NCI-H1930 (cell line): ENCODE data around the gene QTRT2.

Experiments
- DNase-seq, 2 experiments: peaks; one replicate each; lab custom pipeline; 2025; lab: John Stamatoyannopoulos, UW

QTRT2 gene

GRCh38 chr3:114078126-114078525 lies 21.6 kb downstream of the QTRT2 start:
- no peak for DNase-seq

GRCh38 chr3:114079761-114080160 lies 23.2 kb downstream of the QTRT2 start:
- DNase-seq: no peak

- DNase-seq: no peak
These were observed 23.7 kb downstream of the QTRT2 start for GRCh38 chr3:114080201-114080600.

- DNase-seq: no peak
These were observed 24.5 kb downstream of the QTRT2 start for GRCh38 chr3:114081037-114081436.

GRCh38 chr3:114083112-114083511 lies 26.6 kb downstream of the QTRT2 start:
- DNase-seq: no peak

DNA sequence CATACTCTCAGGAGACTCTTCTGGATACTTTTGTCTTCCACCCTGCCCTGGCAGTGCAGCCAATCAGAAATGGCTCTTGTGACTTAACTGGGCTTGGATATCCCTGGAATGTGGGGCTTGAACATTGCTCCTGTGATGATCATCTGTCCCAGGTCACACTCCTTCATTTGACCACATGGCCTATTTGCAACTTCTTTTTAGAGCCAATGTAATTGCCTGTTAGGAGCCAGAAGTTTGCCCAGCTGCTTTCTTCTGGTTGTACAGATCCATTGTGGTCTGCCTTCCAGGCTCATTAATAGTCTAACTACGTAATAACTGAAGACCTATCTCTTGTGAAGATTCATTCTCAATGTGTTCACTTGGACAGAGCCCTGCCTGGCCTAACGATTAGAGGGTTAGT lies 29.8 kb downstream of the QTRT2 start:
- no peak for DNase-seq

DNA sequence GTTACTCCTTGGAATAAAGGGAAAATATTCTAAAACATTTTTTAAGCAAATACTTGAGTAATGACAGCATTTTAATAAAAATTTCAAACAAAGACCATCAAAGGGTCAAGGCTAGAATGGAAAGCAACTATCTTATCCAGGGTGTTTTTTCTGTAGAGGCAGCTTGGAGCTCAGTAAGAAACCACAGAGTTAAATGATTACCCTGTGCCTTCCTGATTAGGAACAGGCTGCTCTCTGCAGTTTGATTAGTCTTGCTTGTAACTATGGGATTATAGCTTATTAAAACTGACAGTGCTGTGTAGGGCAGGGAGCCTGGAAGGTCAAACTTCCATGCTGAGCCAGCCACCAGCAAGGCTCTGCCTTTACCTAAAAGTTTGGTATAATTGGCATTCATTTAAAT lies 33.1 kb downstream of the QTRT2 start:
- DNase-seq: no peak

DNA sequence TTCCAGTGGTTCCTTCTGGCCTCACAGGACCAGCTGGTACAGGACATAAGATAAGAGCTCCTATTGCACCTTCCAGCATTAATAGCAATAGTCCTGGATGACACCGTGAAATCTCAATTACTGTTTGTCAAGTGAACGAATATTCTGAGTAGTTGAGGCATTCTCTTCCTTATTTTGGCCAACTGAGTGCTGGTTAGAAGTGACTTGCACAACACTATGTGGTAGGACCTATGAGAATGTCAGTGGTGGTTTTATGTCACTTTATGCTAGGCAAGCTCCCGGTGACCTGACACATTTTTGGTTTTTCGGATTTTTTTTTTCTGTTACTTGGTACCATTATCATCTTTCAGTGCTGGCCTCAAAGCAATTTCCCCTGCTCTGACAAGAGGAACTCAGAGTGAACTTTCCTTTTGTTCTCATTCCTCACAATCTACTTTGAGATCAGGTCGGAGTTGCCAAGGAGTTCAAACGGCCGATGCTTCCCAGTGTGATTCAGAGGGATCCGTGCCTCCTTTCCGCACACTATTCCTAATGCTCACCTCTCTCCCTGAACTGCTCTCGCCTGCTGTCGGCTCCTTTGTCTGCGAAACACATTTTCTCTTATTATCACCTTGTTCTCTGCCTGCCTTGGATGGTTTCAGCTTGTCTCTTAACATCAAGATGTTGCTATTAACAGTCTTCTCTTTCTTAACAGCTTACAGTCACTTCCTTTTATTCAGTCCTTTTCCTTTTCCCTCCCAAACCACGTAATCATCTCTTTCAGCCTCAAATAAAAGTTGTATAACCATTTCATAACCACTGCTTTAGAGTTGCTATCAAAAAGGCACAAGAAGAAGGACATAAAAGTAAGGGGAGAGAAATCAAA lies 35.8 kb downstream of the QTRT2 start:
- DNase-seq: no peak

DNA sequence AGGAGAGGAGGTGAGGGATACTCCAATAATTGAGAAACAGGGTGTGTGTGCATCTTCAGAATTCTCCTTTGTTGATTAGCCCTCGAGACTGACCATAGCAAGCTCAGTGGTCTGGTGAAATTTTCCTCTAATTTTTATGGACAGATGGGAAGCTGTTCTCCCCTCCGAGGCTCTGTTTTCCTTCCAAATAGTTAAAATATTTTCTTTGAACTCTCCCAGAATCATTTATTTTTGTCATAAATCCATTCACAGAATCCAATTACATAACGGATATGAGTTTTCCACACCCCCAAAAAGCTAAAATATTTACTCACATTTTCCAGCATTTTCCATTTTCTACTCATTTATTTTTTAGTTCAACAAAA lies 36.5 kb downstream of the QTRT2 start:
- DNase-seq: no peak

- DNase-seq: no peak
These were observed 37.1 kb downstream of the QTRT2 start for GRCh38 chr3:114093596-114093995.

DNA sequence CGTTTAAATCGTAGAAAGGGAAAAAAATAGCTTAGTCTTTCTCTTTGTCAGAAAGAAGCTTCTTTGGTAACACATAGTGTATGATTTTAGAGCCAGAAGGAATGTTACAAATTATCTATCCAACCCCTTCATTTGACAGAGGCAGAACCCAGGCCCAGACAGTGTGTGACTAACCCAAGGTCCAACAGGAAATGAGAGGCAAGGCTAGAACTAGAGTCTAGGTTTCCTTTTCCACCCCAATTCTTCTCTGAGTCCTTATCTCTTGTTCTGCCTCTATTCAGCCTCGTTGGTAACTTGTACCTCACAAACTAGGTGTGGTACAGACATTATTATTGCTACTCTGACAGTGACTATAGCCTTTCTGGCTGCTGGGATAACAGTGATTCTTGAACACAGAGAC lies 39.3 kb downstream of the QTRT2 start:
- DNase-seq: no peak

- DNase-seq: no peak
These were observed 44.6 kb downstream of the QTRT2 start for GRCh38 chr3:114101101-114101500.

GRCh38 chr3:114103181-114103580 lies 46.6 kb downstream of the QTRT2 start:
- DNase-seq: no peak

DNA sequence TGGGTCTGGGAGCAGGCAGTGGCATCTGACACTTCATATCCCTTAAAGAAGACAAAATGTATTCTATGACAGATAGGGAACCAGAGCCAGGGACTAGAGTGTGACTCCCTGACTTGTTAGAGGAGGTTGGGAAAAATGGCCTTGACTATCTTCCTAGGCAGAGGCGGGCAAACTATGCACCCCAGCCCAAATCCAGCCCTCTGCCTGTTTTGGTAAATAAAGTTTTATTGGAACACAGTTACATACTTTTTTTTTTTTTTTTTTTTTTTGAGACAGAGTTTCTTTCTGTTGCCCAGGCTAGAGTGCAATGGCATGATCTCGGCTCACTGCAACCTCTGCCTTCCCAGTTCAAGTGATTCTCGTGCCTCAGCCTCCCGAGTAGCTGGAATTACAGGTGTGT lies 47.3 kb downstream of the QTRT2 start:
- DNase-seq: no peak

DNA sequence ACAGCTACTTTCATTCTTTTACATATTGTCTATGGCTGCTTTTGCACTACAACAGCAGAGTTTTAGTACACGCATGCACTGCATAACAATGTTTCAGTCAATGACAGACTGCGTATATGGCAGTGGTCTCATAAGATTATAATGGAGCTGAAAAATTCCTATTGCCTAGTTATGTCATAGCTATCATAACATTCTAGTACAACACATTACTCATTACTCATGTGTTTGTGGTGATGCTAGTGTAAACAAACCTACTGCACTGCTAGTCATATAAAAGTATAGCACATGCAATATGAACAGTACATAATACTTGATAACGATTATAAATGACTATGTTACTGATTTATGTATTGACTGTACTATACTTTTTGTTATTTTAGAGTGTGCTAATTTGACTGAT lies 47.9 kb downstream of the QTRT2 start:
- no peak for DNase-seq

GRCh38 chr3:114108137-114108536 lies 51.6 kb downstream of the QTRT2 start:
- DNase-seq: no peak

GRCh38 chr3:114110439-114110838 lies 53.9 kb downstream of the QTRT2 start:
- DNase-seq: no peak

DNA sequence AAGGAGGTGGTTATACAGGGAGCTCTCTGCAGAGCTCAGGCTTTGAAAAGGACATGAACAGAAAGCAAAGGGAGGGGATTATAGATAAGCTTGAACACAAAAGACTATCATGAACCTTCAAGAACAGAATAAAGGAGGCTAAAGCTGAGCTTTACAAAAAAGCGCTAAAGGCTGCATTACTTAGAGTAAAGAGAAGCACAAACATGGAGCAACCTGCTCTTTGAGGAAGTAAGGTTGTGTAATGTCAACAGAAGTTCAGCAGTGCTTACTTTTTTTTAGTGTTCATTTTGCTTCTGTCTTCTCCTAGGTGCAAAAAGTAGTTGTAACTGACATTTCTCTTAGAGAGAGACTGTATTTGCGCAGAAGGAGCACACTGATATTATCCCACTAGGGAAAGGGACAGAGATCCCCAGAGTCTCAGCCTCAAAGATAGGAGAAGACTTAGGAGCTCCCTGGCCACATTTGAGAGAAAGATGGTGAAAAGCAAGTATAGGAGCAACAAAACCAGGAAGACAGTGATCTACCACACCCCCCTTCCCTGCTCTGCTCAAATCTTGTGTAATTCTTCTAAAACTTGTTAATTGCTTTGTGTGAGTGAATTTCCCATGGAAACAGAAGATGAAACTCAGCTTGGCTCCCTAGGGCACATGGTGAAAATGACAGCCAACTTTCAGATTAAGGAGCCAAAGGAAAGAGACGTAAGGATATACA lies 54.7 kb downstream of the QTRT2 start:
- DNase-seq: no peak

DNA sequence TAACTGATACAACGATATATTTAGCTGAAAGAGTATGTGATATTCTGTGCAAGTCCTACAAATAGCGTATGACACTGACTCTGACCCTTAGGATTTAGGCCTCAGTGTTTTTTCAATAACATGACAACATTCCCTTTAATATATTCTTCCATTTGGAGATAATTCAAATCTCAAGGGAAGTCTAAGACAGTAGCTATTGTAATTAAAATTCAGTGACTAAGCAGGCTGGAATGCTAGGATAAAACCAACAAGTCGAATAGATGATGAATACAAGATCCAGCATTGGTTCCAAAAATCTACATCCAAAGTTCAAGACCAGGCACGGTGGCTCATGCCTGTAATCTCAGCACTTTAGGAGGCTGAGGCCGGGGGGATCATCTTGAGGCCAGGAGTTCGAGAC lies 56.2 kb downstream of the QTRT2 start:
- DNase-seq: no peak

DNA sequence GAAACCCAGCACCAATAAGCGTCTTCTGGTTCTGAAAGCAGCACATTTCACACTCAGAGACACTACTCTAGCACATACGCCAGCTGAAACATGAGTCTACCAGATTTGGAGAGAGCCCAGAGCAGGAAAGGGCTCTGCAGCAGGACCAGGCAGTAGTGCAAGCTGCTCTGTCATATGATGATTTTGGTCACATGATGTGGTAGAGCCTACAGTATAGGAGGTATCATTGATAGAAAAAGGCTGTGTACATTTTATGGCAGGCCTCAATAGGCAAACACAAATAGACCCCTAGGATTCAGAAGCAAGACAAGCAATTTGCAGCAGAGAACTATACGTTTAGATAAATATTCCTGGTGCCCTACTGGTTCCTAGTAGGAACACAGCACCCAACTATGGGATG lies 58.2 kb downstream of the QTRT2 start:
- DNase-seq: no peak

- DNase-seq: no peak
These were observed 58.6 kb downstream of the QTRT2 start for GRCh38 chr3:114115143-114115542.

GRCh38 chr3:114119776-114120175 lies 63.2 kb downstream of the QTRT2 start:
- no peak for DNase-seq

- no peak for DNase-seq
These were observed 63.7 kb downstream of the QTRT2 start for GRCh38 chr3:114120211-114120610.
